B cell (primary cell): ENCODE results near the gene PIK3R3. TPM values are rescaled to one million over a fixed set of nuclear protein-coding genes. Genes with fewer than 3 reads are reported as not detected.
A peak's percentile ranks its signal among the peaks of the same experiment; 100 is the strongest.

Experiments used
- ATAC-seq: fragments of 200-7000 bp; cut with Tn5 transposase; one replicate; pipeline ENCODE4 v1.10.0; 2021; ENCODE audit warnings: low read depth, mild to moderate bottlenecking, moderate number of reproducible peaks, moderate library complexity
- CTCF ChIA-PET: fragments of 350-600 bp; sonication (Branson Sonifier 250); formaldehyde crosslinking; loops from one replicate; lab custom pipeline; 2021; ENCODE audit warnings: antibody characterized with exemption, inconsistent platforms; lab: Charles Lee
- POLR2A ChIA-PET: fragments of 350-600 bp; sonication (Branson Sonifier 250); formaldehyde crosslinking; loops from one replicate; lab custom pipeline; 2021; ENCODE audit warnings: antibody characterized with exemption; lab: Charles Lee
- DNase-seq: peaks from one replicate; pipeline ENCODE4 v3.0.0; 2013
- H2AFZ ChIP-seq: 2 replicates; pipeline ENCODE4 v1.6.1; 2012; ENCODE audit warnings: mild to moderate bottlenecking, low read depth, low read length; ENCODE audit not compliant: insufficient read depth, poor library complexity, severe bottlenecking
- H3K27ac ChIP-seq, 2 donors: 1 replicate in 1 of 2; 2 replicates in 1 of 2; pipeline ENCODE4 v1.5.1; 2012 to 2013; ENCODE audit warnings: low read length in 2 of 2, mild to moderate bottlenecking in 2 of 2, moderate library complexity in 1 of 2
- H3K27me3 ChIP-seq, 4 experiments: fragments of 200-600 bp in 1 of 4; sonication (generic) in 1 of 4; replicated peaks in 1 of 4; 1 replicate in 2 of 4; 2 replicates in 2 of 4; pipeline versions ENCODE4 v1.6.1 to v1.7.0; 2013 to 2016; ENCODE audit warnings: low read length in 3 of 4, mild to moderate bottlenecking in 2 of 4, mixed read lengths in 1 of 4, moderate library complexity in 1 of 4; ENCODE audit not compliant: insufficient read depth in 4 of 4, control insufficient read depth in 3 of 4; ENCODE audit errors: control extremely low read depth in 1 of 4
- H3K36me3 ChIP-seq, 2 experiments: replicated peaks in 1 of 2; 1 replicate in 1 of 2; 2 replicates in 1 of 2; pipeline versions ENCODE4 v1.6.1 to v1.7.1; 2013; ENCODE audit warnings: low read length in 1 of 2; ENCODE audit not compliant: insufficient read depth in 2 of 2, control insufficient read depth in 1 of 2; ENCODE audit errors: control extremely low read depth in 1 of 2, extremely low read depth in 1 of 2
- H3K4me1 ChIP-seq, 2 donors: fragments of 200-600 bp in 1 of 2; sonication (generic) in 1 of 2; 1 replicate in 1 of 2; 2 replicates in 1 of 2; pipeline versions ENCODE4 v1.5.1 to v1.6.1; 2013 to 2017; ENCODE audit warnings: low read length in 2 of 2; ENCODE audit not compliant: control insufficient read depth in 2 of 2, insufficient read depth in 2 of 2
- H3K4me2 ChIP-seq: replicated peaks from 2 replicates; pipeline ENCODE3; 2012; ENCODE audit warnings: mild to moderate bottlenecking, low read depth, low read length; ENCODE audit not compliant: poor library complexity, severe bottlenecking
- H3K4me3 ChIP-seq, 5 experiments: fragments of 200-600 bp in 1 of 5; sonication (generic) in 1 of 5; 1 replicate in 3 of 5; 2 replicates in 2 of 5; pipeline versions ENCODE4 v1.5.1 to v1.7.0; 2011 to 2016; ENCODE audit warnings: low read length in 4 of 5, mild to moderate bottlenecking in 4 of 5, low read depth in 2 of 5, control low read depth in 1 of 5, moderate library complexity in 1 of 5; ENCODE audit not compliant: insufficient read depth in 1 of 5; ENCODE audit errors: control extremely low read depth in 1 of 5, extremely low read depth in 1 of 5
- H3K79me2 ChIP-seq: fragments of 200-600 bp; sonication (generic); one replicate; pipeline ENCODE4 v1.6.0; 2016; ENCODE audit warnings: low read length; ENCODE audit not compliant: control insufficient read depth, insufficient read depth
- H3K9ac ChIP-seq: fragments of 200-600 bp; sonication (generic); 2 replicates; pipeline ENCODE4 v1.6.1; 2017; ENCODE audit warnings: mild to moderate bottlenecking, low read length, moderate library complexity
- H3K9me3 ChIP-seq, 3 donors: one replicate each; pipeline versions ENCODE4 v1.6.1 to v1.7.1; 2013; ENCODE audit warnings: low read length in 2 of 3; ENCODE audit not compliant: control insufficient read depth in 2 of 3, insufficient read depth in 1 of 3; ENCODE audit errors: control extremely low read depth in 1 of 3
- H4K20me1 ChIP-seq: 2 replicates; pipeline ENCODE4 v1.6.0; 2012; ENCODE audit warnings: mild to moderate bottlenecking, low read length; ENCODE audit not compliant: insufficient read depth, control insufficient read depth, poor library complexity, severe bottlenecking
- H3K27ac Mint-ChIP-seq: one replicate; pipeline ENCODE4 v1.8.0; 2021; ENCODE audit warnings: mixed read lengths
- H3K27me3 Mint-ChIP-seq: one replicate; pipeline ENCODE4 v1.8.0; 2021; ENCODE audit warnings: mixed read lengths
- H3K4me1 Mint-ChIP-seq: one replicate; pipeline ENCODE4 v1.8.0; 2021; ENCODE audit warnings: mixed read lengths
- H3K4me3 Mint-ChIP-seq: one replicate; pipeline ENCODE4 v1.8.0; 2021; ENCODE audit warnings: mixed read lengths
- H3K9me3 Mint-ChIP-seq: one replicate; pipeline ENCODE4 v1.8.0; 2022; ENCODE audit warnings: mixed read lengths; ENCODE audit not compliant: insufficient read depth
- CTCF ChIP-seq: fragments of 200-600 bp; IDR thresholded peaks from one replicate; pipeline ENCODE4 v1.8.0; 2022; ENCODE audit warnings: antibody characterized with exemption, mild to moderate bottlenecking
- EZH2 ChIP-seq: IDR thresholded peaks from 2 replicates; pipeline ENCODE4 v1.6.1; 2012; ENCODE audit warnings: borderline replicate concordance, low read depth, mild to moderate bottlenecking, moderate library complexity, low read length; ENCODE audit not compliant: insufficient read depth, poor library complexity, severe bottlenecking
- WGBS: methylation state at CpG from one replicate; pipeline ENCODE4 v1.1.5; 2013; ENCODE audit warnings: missing lambda C conversion rate; ENCODE audit not compliant: insufficient coverage; 5-methylcytosine and 5-hydroxymethylcytosine counted together
- intact Hi-C: fragments of 100-400 bp; cut with micrococcal nuclease; formaldehyde crosslinking; loops from one replicate; pipeline ENCODE4 v1.10.0; 2022
- polyA plus RNA-seq: library from polyadenylated mRNA; depleted of rRNA; stranded (reverse); fragments of >200 nt; gene quantifications from 2 replicates; pipeline ENCODE4 v1.2.3, GENCODE V29; 2012
- total RNA-seq, 2 donors: library from RNA; stranded (reverse); fragments of 120-200 nt in 1 of 2; gene quantifications; 1 replicate in 1 of 2; 2 replicates in 1 of 2; pipeline versions ENCODE4 v1.2.3 to v1.2.4, GENCODE V29; 2013 to 2022

PIK3R3 gene
- total and polyA plus RNA-seq, 2 donors (not counting 1 experiment from before 2014, with no cell fraction given) = 0.06 to 0.17 TPM

- TF ChIP-seq EZH2 (no peak), CTCF (peak; percentile 94)
- ATAC-seq = peak; percentile 78
- Histone ChIP-seq H3K4me2 (peak overlapping the region; percentile 70), H3K36me3 (no peaks in the 10 kb centered on the region), H3K27ac (no peak overlapping the region), H4K20me1 (no peaks in the 10 kb centered on the region), H3K4me3 (peak overlapping the region in 1 of 5 experiments; percentile 35), H3K4me1 (peaks cover 12 to 16% of the 10 kb centered on the region in 2 donors), H3K79me2 (no peaks in the 10 kb centered on the region), H3K27me3 (no peaks in the 10 kb centered on the region), H3K9me3 (no peaks in the 10 kb centered on the region), H3K9ac (no peak overlapping the region), H2AFZ (peak overlapping the region; percentile 66)
- no peaks in the 10 kb centered on the region for H3K9me3 Mint-ChIP-seq
- H3K4me1 Mint-ChIP-seq = peaks cover 6% of the 10 kb centered on the region
- no peak overlapping the region for H3K27ac Mint-ChIP-seq
- CTCF ChIA-PET = interaction anchor here (0.7 to 13.8 kb wide), 9 partner anchors 12 to 661 kb away, joined by 3 to 249 read pairs (median 4); partner anchors contain the start of gene GPBP1L1
- H3K27me3 Mint-ChIP-seq = no peaks in the 10 kb centered on the region
- intact Hi-C loops = loop anchor here (1.0 to 5.0 kb wide), 3 partner anchors 44 to 168 kb away; no protein-coding TSS in a partner anchor
- 3% methylated on average over 6 of the region's 10 CpGs for WGBS
- peak; percentile 80 for DNase-seq
- no peak overlapping the region for H3K4me3 Mint-ChIP-seq
- POLR2A ChIA-PET = no interaction called here
These were observed 47.0 kb upstream of the PIK3R3 start for GRCh38 chr1:46179138-46180081.
